WTC11 (cell line): ENCODE results near the gene AP3D1. TPM values are rescaled to one million over a fixed set of nuclear protein-coding genes. Genes with fewer than 3 reads are reported as not detected.

ENCODE experiments used
- ATAC-seq: fragments of 200-7000 bp; cut with Tn5 transposase; 2 replicates; pipeline ENCODE4 v1.10.0; 2021; ENCODE audit warnings: mild to moderate bottlenecking, moderate library complexity
- CTCF ChIA-PET: fragments of 300-600 bp; sonication (Branson Sonifier 250); formaldehyde crosslinking; loops from one replicate; lab custom pipeline; 2021; ENCODE audit warnings: antibody characterized with exemption; lab: Charles Lee
- POLR2A ChIA-PET: fragments of 350-600 bp; sonication (Branson Sonifier 250); formaldehyde crosslinking; loops from one replicate; lab custom pipeline; 2021; ENCODE audit warnings: antibody characterized with exemption; lab: Charles Lee
- DNase-seq: peaks from one replicate; pipeline ENCODE4 v3.0.0; 2021; ENCODE audit warnings: low spot score
- H3K27ac Mint-ChIP-seq: 2 replicates; pipeline ENCODE4 v1.8.0; 2021; ENCODE audit warnings: mixed read lengths
- H3K27me3 Mint-ChIP-seq: 2 replicates; pipeline ENCODE4 v1.8.0; 2021; ENCODE audit warnings: low read depth, mild to moderate bottlenecking, moderate library complexity, mixed read lengths
- H3K36me3 Mint-ChIP-seq: 2 replicates; pipeline ENCODE4 v1.8.0; 2021; ENCODE audit warnings: mixed read lengths
- H3K4me1 Mint-ChIP-seq: 2 replicates; pipeline ENCODE4 v1.8.0; 2022; ENCODE audit warnings: mixed read lengths
- H3K4me3 Mint-ChIP-seq: 2 replicates; pipeline ENCODE4 v1.8.0; 2021; ENCODE audit warnings: mild to moderate bottlenecking, moderate library complexity, mixed read lengths
- H3K9me3 Mint-ChIP-seq: 2 replicates; pipeline ENCODE4 v1.8.0; 2021; ENCODE audit warnings: mixed read lengths
- ATF3 ChIP-seq: sonication (generic); formaldehyde crosslinking; conservative IDR thresholded peaks from 2 replicates; pipeline ENCODE4 v1.8.1; 2022; ENCODE audit warnings: mild to moderate bottlenecking, missing genetic modification reagents
- CREM ChIP-seq: sonication (generic); formaldehyde crosslinking; IDR thresholded peaks from 2 replicates; pipeline ENCODE4 v1.8.1; 2022; ENCODE audit warnings: mild to moderate bottlenecking, missing genetic modification reagents, moderate library complexity
- ERG ChIP-seq: fragments of 250-450 bp; sonication (Bioruptor Pico); IDR thresholded peaks from 2 replicates; pipeline ENCODE4 v1.8.0; 2021; ENCODE audit warnings: mild to moderate bottlenecking
- FOXK1 ChIP-seq: sonication (generic); formaldehyde crosslinking; IDR thresholded peaks from 2 replicates; pipeline ENCODE4 v1.8.0; 2022; ENCODE audit warnings: mild to moderate bottlenecking, moderate library complexity, missing genetic modification reagents
- JAZF1 ChIP-seq: fragments of 250-450 bp; sonication (Bioruptor Pico); IDR thresholded peaks from 2 replicates; pipeline ENCODE4 v1.9.0; 2021; ENCODE audit warnings: moderate library complexity, mild to moderate bottlenecking, inconsistent platforms
- PRDM15 ChIP-seq: sonication (generic); formaldehyde crosslinking; IDR thresholded peaks from 2 replicates; pipeline ENCODE4 v1.8.0; 2022; ENCODE audit warnings: missing genetic modification reagents
- USF1 ChIP-seq: sonication (generic); formaldehyde crosslinking; IDR thresholded peaks from 2 replicates; pipeline ENCODE4 v1.8.0; 2022; ENCODE audit warnings: mild to moderate bottlenecking, missing genetic modification reagents
- ZBTB43 ChIP-seq: sonication (generic); formaldehyde crosslinking; IDR thresholded peaks from 2 replicates; pipeline ENCODE4 v1.8.1; 2023; ENCODE audit warnings: mild to moderate bottlenecking, missing genetic modification reagents
- ZMAT4 ChIP-seq: fragments of 250-450 bp; sonication (Bioruptor Pico); IDR thresholded peaks from 2 replicates; pipeline ENCODE4 v1.9.0; 2021; ENCODE audit warnings: mild to moderate bottlenecking
- ZNF121 ChIP-seq: sonication (generic); formaldehyde crosslinking; IDR thresholded peaks from 2 replicates; pipeline ENCODE4 v1.8.0; 2023; ENCODE audit warnings: missing genetic modification reagents
- ZNF219 ChIP-seq: sonication (generic); formaldehyde crosslinking; IDR thresholded peaks from 2 replicates; pipeline ENCODE4 v1.8.0; 2023; ENCODE audit warnings: missing genetic modification reagents, mild to moderate bottlenecking, borderline replicate concordance
- ZNF281 ChIP-seq: sonication (generic); formaldehyde crosslinking; IDR thresholded peaks from 2 replicates; pipeline ENCODE4 v1.8.0; 2023; ENCODE audit warnings: mild to moderate bottlenecking, missing genetic modification reagents
- ZNF512 ChIP-seq: sonication (generic); formaldehyde crosslinking; IDR thresholded peaks from 2 replicates; pipeline ENCODE4 v1.8.1; 2022; ENCODE audit warnings: missing genetic modification reagents, borderline replicate concordance
- total RNA-seq: library from RNA; stranded (reverse); gene quantifications from 3 replicates; pipeline ENCODE4 v1.2.3, GENCODE V29; 2021

AP3D1 gene
- total RNA-seq, 1 experiment from 2014 or later: 190 TPM

- no peaks in the 10 kb centered on the region for H3K27me3 Mint-ChIP-seq
- TF ChIP-seq USF1 (CRISPR knock-in tag): no peak
- no peak for TF ChIP-seq FOXK1 (CRISPR knock-in tag)
- no peak for TF ChIP-seq ZNF121
- no peak for TF ChIP-seq ZNF219 (CRISPR knock-in tag)
- no peak for TF ChIP-seq ZNF512 (CRISPR knock-in tag)
- no peak for TF ChIP-seq ERG (CRISPR knock-in tag)
- no peak for TF ChIP-seq JAZF1
- no peak for TF ChIP-seq ZMAT4 (CRISPR knock-in tag)
- TF ChIP-seq ATF3: no peak
- no peak for TF ChIP-seq ZNF281 (CRISPR knock-in tag)
- TF ChIP-seq, all 79 proteins: peak for 0
- H3K27ac Mint-ChIP-seq: peak overlapping the region; percentile 91
- H3K4me3 Mint-ChIP-seq: no peak overlapping the region
- DNase-seq (no peak), ATAC-seq (no peak)
- ChIA-PET POLR2A (no interaction called here), CTCF (interaction anchor here (0.8 to 1.9 kb wide), 2 partner anchors 12 kb away, joined by 4 to 11 read pairs; no protein-coding TSS in a partner anchor)
- H3K9me3 Mint-ChIP-seq: no peaks in the 10 kb centered on the region
- peaks cover 46% of the 10 kb centered on the region for H3K4me1 Mint-ChIP-seq
- no peaks in the 10 kb centered on the region for H3K36me3 Mint-ChIP-seq
Measured at GRCh38 chr19:2167896-2168618, 16.7 kb upstream of the AP3D1 start.

- H3K27ac Mint-ChIP-seq: peak overlapping the region; percentile 45; the same call in 1 of the 2 replicates
- ATAC-seq (no peak), DNase-seq (no peak)
- POLR2A ChIA-PET: no interaction called here
- CTCF ChIA-PET: interaction anchor here (0.7 to 0.8 kb wide), 2 partner anchors 11 kb away, joined by 3 to 4 read pairs; no protein-coding TSS in a partner anchor
- peaks cover 46% of the 10 kb centered on the region for H3K4me1 Mint-ChIP-seq
- no peaks in the 10 kb centered on the region for H3K36me3 Mint-ChIP-seq
- H3K9me3 Mint-ChIP-seq: no peaks in the 10 kb centered on the region
- peak overlapping the region; percentile 35 for H3K4me3 Mint-ChIP-seq
- no peaks in the 10 kb centered on the region for H3K27me3 Mint-ChIP-seq
- TF ChIP-seq ATF3: no peak
- 0 out of 2 replicates have a peak, but pooled peaks have one; percentile 13 for TF ChIP-seq PRDM15 (CRISPR knock-in tag)
- TF ChIP-seq CREM (CRISPR knock-in tag): no peak
- TF ChIP-seq ZBTB43: no peak
- no peak for TF ChIP-seq ZNF219 (CRISPR knock-in tag)
Measured at GRCh38 chr19:2166741-2167738, 15.7 kb upstream of the AP3D1 start.
